ENCODE results near the gene PDGFA.

PDGFA gene

GRCh38 chr7:461117-461452 is 58.6 kb downstream of the PDGFA start:
- DNase-seq (ENCODE audit: low read depth in 2 of 2) = no peak

GRCh38 chr7:460374-461116 is 59.1 kb downstream of the PDGFA start:
- DNase-seq (ENCODE audit: low read depth in 2 of 2) = no peak

- DNase-seq (ENCODE audit: low read depth in 2 of 2) = no peak
These were observed 59.9 kb downstream of the PDGFA start for GRCh38 chr7:459584-460373.

GRCh38 chr7:458511-459245 is 61.0 kb downstream of the PDGFA start:
- no peak for DNase-seq (ENCODE audit: low read depth in 2 of 2)

- no peak for DNase-seq (ENCODE audit: low read depth in 2 of 2)
These were observed 61.7 kb downstream of the PDGFA start for GRCh38 chr7:457814-458510.

GRCh38 chr7:455110-455928 is 64.3 kb downstream of the PDGFA start:
- no peak for DNase-seq (ENCODE audit: low read depth in 2 of 2)

- no peak for DNase-seq (ENCODE audit: low read depth in 2 of 2)
These were observed 65.1 kb downstream of the PDGFA start for GRCh38 chr7:454356-455109.

GRCh38 chr7:453597-454306 is 65.9 kb downstream of the PDGFA start:
- no peak for DNase-seq (ENCODE audit: low read depth in 2 of 2)

- DNase-seq (ENCODE audit: low read depth in 2 of 2) = no peak
These were observed 66.7 kb downstream of the PDGFA start for GRCh38 chr7:452791-453455.

GRCh38 chr7:452226-452751 is 67.4 kb downstream of the PDGFA start:
- no peak for DNase-seq (ENCODE audit: low read depth in 2 of 2)

GRCh38 chr7:451255-452225 is 68.1 kb downstream of the PDGFA start:
- DNase-seq (ENCODE audit: low read depth in 2 of 2) = no peak

GRCh38 chr7:450741-451140 is 68.9 kb downstream of the PDGFA start:
- no peak for DNase-seq (ENCODE audit: low read depth in 2 of 2)

- DNase-seq (ENCODE audit: low read depth in 2 of 2) = no peak
These were observed 69.6 kb downstream of the PDGFA start for GRCh38 chr7:450036-450435.

- no peak for DNase-seq (ENCODE audit: low read depth in 2 of 2)
These were observed 70.2 kb downstream of the PDGFA start for GRCh38 chr7:449324-450019.

- no peak for DNase-seq (ENCODE audit: low read depth in 2 of 2)
These were observed 72.1 kb downstream of the PDGFA start for GRCh38 chr7:447523-447922.
